Keratinocyte (primary cell): ENCODE results near the gene PADI4. TPM values are rescaled to one million over a fixed set of nuclear protein-coding genes. Genes with fewer than 3 reads are reported as not detected.

Experiments used
- DNase-seq: peaks from one replicate; pipeline ENCODE4 v3.0.0-alpha.2; 2011; ENCODE audit warnings: low read depth, missing footprints, low spot score
- FAIRE-seq: peaks from 2 replicates; lab custom pipeline; 2011; peaks lifted over from hg19 to GRCh38; lab: Jason Lieb, UNC
- H2AFZ ChIP-seq: 2 replicates; pipeline ENCODE4 v1.6.0; 2012; ENCODE audit warnings: low read length, control low read depth, inconsistent platforms; ENCODE audit not compliant: control insufficient read depth
- H3K27ac ChIP-seq: 2 replicates; pipeline ENCODE4 v1.5.1; 2011; ENCODE audit warnings: low read length; ENCODE audit not compliant: control insufficient read depth, insufficient read depth
- H3K27me3 ChIP-seq: 3 replicates; pipeline ENCODE4 v1.6.0; 2011; ENCODE audit warnings: low read length; ENCODE audit not compliant: control insufficient read depth, insufficient read depth; ENCODE audit errors: extremely low read depth
- H3K36me3 ChIP-seq, 2 experiments: 2 replicates in 1 of 2; 3 replicates in 1 of 2; pipeline ENCODE4 v1.5.1; 2011; ENCODE audit warnings: low read length in 2 of 2, mild to moderate bottlenecking in 1 of 2; ENCODE audit not compliant: control insufficient read depth in 2 of 2, insufficient read depth in 2 of 2; ENCODE audit errors: extremely low read depth in 1 of 2
- H3K4me1 ChIP-seq: 3 replicates; pipeline ENCODE4 v1.5.1; 2011; ENCODE audit warnings: low read length; ENCODE audit not compliant: control insufficient read depth, insufficient read depth; ENCODE audit errors: extremely low read depth
- H3K4me2 ChIP-seq: 3 replicates; pipeline ENCODE4 v1.6.0; 2011; ENCODE audit warnings: low read depth, low read length; ENCODE audit not compliant: control insufficient read depth, insufficient read depth; ENCODE audit errors: extremely low read depth
- H3K4me3 ChIP-seq, 3 experiments: fragments of 200-600 bp in 1 of 3; sonication (generic) in 1 of 3; 2 replicates in 2 of 3; 3 replicates in 1 of 3; pipeline ENCODE4 v1.5.1; 2011 to 2016; ENCODE audit warnings: low read length in 3 of 3, mild to moderate bottlenecking in 3 of 3, control low read depth in 2 of 3, inconsistent platforms in 1 of 3, low read depth in 1 of 3, mixed read lengths in 1 of 3, mixed run types in 1 of 3, moderate library complexity in 1 of 3; ENCODE audit not compliant: control insufficient read depth in 2 of 3, insufficient read depth in 2 of 3; ENCODE audit errors: extremely low read depth in 1 of 3
- H3K79me2 ChIP-seq: 2 replicates; pipeline ENCODE4 v1.6.0; 2012; ENCODE audit warnings: low read length; ENCODE audit not compliant: control insufficient read depth, insufficient read depth
- H3K9ac ChIP-seq: 3 replicates; pipeline ENCODE4 v1.6.0; 2011; ENCODE audit warnings: low read length; ENCODE audit not compliant: control insufficient read depth, insufficient read depth; ENCODE audit errors: extremely low read depth
- H3K9me1 ChIP-seq: 3 replicates; pipeline ENCODE4 v1.6.0; 2011; ENCODE audit warnings: low read length; ENCODE audit not compliant: control insufficient read depth, insufficient read depth; ENCODE audit errors: extremely low read depth
- H3K9me3 ChIP-seq: 2 replicates; pipeline ENCODE4 v1.5.1; 2012; ENCODE audit warnings: low read depth, low read length; ENCODE audit not compliant: control insufficient read depth
- H4K20me1 ChIP-seq: 3 replicates; pipeline ENCODE4 v1.6.0; 2011; ENCODE audit warnings: low read length; ENCODE audit not compliant: control insufficient read depth, insufficient read depth; ENCODE audit errors: extremely low read depth
- CTCF ChIP-seq, 3 experiments: IDR thresholded peaks in 1 of 3; conservative IDR thresholded peaks in 1 of 3; optimal IDR thresholded peaks in 1 of 3; 2 replicates in 2 of 3; 3 replicates in 1 of 3; pipeline versions ENCODE3 to v1.5.1; 2011; ENCODE audit warnings: low read length in 3 of 3, mild to moderate bottlenecking in 3 of 3, moderate library complexity in 2 of 3, control low read depth in 1 of 3, inconsistent platforms in 1 of 3; ENCODE audit not compliant: insufficient read depth in 2 of 3; ENCODE audit errors: extremely low read depth in 1 of 3
- EZH2 ChIP-seq: IDR thresholded peaks from one replicate; pipeline ENCODE4 v1.6.1; 2012; ENCODE audit warnings: inconsistent platforms, mild to moderate bottlenecking, low read length, moderate library complexity
- dilution Hi-C: fragments of 300-500 bp; cut with MboI; formaldehyde crosslinking; loops from one replicate; pipeline ENCODE4 v1.7.0; 2020; ENCODE audit warnings: low sequenced_read_pairs; ENCODE audit not compliant: extremely low pct_ligation_motif_present
- polyA plus RNA-seq, 5 experiments: library from polyadenylated mRNA; depleted of rRNA in 3 of 5; stranded (reverse) in 3 of 5; stranded (forward) in 1 of 5; unstranded in 1 of 5; fragments of >200 nt; gene quantifications; 1 replicate in 1 of 5; 2 replicates in 3 of 5; 3 replicates in 1 of 5; pipeline versions ENCODE4 v1.2.1 to v1.2.3, GENCODE V29; 2011 to 2012; ENCODE audit warnings: missing spikeins in 2 of 5, low read depth in 1 of 5, low replicate concordance in 1 of 5

PADI4 gene
- polyA plus RNA-seq, 1 donor (not counting 4 experiments of a cell fraction or from before 2014, with no cell fraction given), result 0.03 TPM

- Histone ChIP-seq H3K4me1 (no peaks in the 10 kb centered on the region), H3K36me3 (no peaks in the 10 kb centered on the region), H4K20me1 (no peaks in the 10 kb centered on the region), H3K9me1 (no peaks in the 10 kb centered on the region), H3K4me3 (no peak overlapping the region), H3K9ac (no peak overlapping the region), H3K4me2 (no peak overlapping the region), H2AFZ (no peak overlapping the region), H3K27me3 (peaks cover 3% of the 10 kb centered on the region), H3K27ac (no peak overlapping the region), H3K9me3 (no peaks in the 10 kb centered on the region), H3K79me2 (no peaks in the 10 kb centered on the region)
- FAIRE-seq (no peak), DNase-seq (no peak)
- dilution Hi-C loops, result no loop called here
- no peak for TF ChIP-seq EZH2
- no peak for TF ChIP-seq CTCF (optimal IDR thresholded peaks at IDR 0.05 in 1 of 3, IDR thresholded peaks at IDR 0.05 in 1 of 3, conservative IDR thresholded peaks at IDR 0.05 in 1 of 3; ENCODE audit: extremely low read depth in 1 of 3, insufficient read depth in 2 of 3, low read length in 3 of 3)
Measured at GRCh38 chr1:17393230-17393629, 85.2 kb downstream of the PADI4 start.

- H3K27ac ChIP-seq, result no peak overlapping the region
- no peaks in the 10 kb centered on the region for H4K20me1 ChIP-seq
- no peak overlapping the region for H2AFZ ChIP-seq
- TF ChIP-seq CTCF (optimal IDR thresholded peaks at IDR 0.05 in 1 of 3, IDR thresholded peaks at IDR 0.05 in 1 of 3, conservative IDR thresholded peaks at IDR 0.05 in 1 of 3; ENCODE audit: extremely low read depth in 1 of 3, insufficient read depth in 2 of 3, low read length in 3 of 3) (no peak), EZH2 (no peak)
- H3K9ac ChIP-seq, result no peak overlapping the region
- peaks cover 3% of the 10 kb centered on the region for H3K27me3 ChIP-seq
- no peaks in the 10 kb centered on the region for H3K9me3 ChIP-seq
- H3K79me2 ChIP-seq, result no peaks in the 10 kb centered on the region
- no peaks in the 10 kb centered on the region for H3K36me3 ChIP-seq
- no peak overlapping the region for H3K4me3 ChIP-seq
- FAIRE-seq (no peak), DNase-seq (no peak)
- H3K9me1 ChIP-seq, result no peaks in the 10 kb centered on the region
- H3K4me2 ChIP-seq, result no peak overlapping the region
- H3K4me1 ChIP-seq, result peaks cover 6% of the 10 kb centered on the region
- dilution Hi-C loops, result no loop called here
Measured at GRCh38 chr1:17397910-17398695, 90.1 kb downstream of the PADI4 start.
